ENCODE results near the gene DCPS.
A peak's percentile ranks its signal among the peaks of the same experiment; 100 is the strongest.
"Not testable (repeated sequence)": the region's sequence is repeated elsewhere in the genome, so short reads cannot be mapped to it uniquely, and the experiment has no call there.

The DCPS gene

DNA sequence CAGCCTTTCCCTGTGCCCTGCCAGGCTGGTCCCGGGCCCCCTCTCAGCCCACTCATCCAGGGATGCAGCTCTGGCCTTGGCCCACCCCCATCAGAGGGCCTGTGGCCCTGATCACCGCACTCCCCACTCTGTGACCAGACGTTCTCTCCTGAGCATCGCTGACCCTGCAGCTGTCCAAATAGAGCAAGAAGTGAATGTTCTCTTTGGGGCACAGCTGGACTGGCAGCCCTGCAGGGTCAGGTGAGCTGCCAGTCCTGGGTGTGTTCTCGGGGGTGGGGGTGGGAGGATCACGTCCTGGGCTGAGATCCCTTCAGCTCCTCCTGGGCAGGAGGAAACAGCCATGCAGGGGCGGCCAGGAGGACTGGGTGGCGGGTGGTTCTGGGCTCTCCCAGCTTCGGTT is 60.9 kb downstream of the DCPS start:
- DNase-seq, result not testable (repeated sequence)

DNA sequence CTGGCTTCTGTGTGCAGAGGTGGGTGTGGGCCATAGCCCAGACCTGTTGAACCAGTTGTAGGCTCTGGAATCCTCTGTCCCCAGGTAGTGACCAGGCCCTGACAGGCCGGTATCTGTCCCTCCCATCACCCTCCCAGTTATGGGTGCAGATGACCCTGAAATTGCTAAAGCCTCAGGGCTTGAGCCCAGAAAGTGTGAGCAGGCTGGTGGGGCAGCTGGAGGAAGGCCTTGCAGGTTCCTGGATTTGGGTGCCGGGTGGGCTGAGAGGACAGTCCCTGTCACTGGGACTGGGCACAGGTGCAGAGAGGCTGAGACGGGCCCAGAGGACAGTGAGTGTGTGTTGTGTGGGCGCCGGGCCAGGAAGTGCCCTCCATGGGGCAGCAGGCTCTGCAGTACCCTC is 61.6 kb downstream of the DCPS start:
- DNase-seq, result not testable (repeated sequence)

DNA sequence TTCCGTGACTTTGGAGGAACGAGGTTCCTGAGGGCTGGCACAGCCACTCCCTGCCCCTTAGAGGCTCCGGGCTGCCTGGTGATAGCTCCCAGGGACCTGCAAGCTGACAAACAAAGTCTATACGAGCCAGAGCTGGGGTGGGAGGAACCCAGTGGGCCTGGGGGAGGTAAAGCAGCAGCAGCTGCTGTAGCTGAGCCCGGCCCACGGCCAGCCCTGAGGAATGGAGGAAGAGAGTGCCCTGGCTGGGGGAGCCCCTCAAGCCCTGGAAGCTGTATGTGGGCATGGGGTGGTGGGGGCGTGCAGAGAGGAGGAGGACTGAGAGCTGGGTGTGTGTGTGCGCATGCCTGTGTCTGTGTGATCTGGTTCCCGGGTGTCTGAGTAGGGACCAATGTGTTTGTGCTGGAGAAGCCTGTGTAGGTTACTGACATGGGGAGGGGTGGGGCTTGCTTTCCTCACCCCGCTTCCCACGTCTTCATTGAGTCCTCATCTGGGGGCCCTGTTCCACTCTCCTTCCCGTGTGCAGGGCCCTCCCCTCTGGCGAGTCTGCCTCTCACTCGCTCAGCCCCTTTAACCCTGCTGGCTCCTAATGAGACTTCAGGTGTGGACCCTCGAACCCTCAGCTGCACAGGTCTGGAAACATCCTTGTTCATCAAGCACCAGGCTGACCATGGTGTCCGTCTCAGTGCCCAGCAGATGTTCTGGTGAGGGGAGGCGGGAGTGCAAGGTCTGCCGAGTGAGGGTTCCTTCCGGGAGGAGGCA is 62.4 kb downstream of the DCPS start:
- no peak for DNase-seq

DNA sequence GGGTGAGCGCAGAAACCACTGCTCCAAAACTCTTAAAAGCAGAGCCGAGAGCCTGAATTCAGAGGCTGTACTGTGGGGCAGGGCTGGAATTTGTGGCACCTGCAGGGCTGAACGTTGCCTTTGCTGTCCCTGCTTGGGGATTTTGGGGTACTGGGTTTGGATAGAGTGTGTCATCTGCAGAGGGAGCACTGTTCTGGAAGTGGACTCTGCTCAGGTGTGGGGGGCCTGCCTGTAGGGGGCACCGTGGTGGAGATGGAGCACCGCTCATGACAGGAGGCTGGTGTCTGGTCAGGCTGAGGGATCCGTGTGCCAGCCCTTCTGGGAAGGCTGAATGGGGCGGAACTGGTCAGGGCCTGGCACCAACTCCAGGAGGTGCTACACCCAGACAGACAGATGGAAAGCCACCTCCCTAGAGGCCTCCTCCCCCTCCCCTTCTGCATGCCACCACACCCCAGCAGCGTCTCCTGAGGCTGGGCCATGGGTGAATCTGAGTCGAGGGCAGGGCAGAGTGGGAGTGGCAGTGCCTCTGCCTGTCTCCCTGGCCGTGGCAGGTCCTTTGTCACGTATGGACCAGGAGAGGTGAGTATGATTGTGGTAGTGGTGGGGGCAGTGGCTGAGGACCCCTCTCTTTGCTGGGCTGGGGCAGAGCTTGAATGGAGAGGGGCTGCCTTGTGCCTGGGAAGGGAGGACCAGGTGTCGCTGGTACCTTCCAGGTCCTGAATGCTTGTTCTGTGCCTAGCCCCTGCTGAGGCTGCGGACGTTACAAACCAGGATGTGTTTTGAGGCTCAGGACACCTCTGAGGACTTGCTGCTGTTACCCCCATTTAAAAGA is 63.2 kb downstream of the DCPS start:
- not testable (repeated sequence) for DNase-seq

DNA sequence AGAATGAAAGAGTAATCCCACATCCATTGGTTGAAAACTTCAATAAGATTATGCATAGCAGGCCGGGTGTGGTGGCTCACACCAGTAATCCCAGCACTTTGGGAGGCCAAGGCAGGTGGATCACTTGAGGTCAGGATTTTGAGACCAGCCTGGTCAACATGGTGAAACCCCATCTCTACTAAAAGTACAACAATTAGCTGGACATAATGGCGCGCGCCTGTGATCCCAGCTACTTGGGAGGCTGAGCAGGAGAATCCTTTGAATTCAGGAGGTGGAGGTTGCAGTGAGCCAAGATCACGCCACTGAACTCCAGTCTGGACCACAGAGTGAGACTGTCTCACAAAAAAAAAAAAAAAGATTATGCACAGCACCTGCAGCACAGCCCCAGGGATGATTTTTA is 63.9 kb downstream of the DCPS start:
- DNase-seq, result not testable (repeated sequence)

DNA sequence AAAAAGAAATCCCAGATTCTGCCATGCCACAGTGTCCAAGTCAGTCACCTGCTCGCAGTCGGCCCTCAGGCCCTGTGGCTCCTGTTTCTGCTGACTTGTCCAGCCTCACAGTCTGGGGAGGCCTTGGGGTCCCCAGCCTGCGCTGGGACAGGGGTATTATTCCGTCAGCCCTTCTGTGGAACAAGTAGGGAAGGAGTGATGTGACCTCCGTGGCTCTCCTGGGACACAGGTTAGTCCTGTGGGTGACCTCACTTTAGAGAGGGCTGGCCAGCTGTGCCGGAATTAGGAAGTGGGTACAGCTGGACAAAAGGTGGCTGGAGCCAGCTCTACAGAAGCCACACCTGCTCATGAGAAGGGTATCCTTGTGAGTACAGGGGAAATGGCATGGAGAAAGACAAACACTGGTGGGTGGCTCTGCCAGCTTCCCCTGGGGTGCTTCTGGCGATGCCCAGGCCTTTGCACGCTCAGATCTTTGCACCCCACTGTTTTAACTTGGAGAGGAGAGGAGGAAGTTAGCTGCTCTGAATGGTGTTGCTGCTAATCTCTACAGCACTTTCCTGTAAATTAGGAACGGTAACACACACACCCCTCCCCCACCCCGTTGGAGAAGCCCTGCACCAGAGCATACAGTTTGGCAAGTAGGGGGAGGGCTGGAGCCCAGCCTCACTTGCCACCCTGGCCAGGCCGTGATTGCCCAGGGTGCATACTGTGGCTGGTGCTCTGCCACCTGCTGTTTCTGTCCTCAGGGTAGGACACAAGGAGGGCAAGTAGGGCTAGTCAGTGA is 64.7 kb downstream of the DCPS start:
- DNase-seq, result peak; percentile 60

DNA sequence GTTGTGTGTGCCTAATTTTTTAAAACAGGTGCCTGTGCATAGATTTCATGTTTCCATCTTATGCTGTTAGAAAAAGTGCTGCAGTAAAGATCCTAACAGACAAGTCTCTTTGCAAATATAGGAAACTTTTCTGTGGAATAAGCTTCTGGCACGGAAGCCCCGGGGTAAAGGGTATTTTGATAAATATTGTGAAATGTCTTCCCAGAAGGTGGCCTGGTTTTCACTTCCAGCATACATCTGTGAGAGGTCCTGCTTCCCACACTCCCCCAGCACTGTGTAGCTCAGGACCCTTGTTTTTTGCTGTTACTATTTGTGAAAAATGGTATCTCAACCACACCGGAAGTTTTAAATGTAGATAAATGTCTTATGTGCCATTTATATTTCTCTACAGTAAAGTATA is 66.2 kb downstream of the DCPS start:
- DNase-seq, result no peak

DNA sequence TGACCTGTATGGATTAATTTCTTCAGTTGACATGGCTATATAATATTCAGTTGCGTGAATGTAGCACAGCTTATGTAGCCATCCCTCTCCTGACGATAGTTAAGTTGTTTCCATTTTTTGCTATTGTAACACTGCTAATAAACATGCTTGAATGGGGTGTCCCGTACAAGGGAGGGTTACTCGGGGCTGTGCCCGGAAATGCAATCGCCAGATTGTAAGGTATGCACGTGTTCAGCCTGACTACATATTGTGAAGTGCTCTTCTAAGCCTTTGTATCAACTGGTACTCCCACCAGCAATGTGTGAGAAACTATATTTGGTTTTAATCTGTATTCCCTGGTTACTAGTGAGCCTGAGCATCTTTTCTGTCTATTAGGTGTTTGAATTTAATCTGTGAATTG is 67.7 kb downstream of the DCPS start:
- no peak for DNase-seq

DNA sequence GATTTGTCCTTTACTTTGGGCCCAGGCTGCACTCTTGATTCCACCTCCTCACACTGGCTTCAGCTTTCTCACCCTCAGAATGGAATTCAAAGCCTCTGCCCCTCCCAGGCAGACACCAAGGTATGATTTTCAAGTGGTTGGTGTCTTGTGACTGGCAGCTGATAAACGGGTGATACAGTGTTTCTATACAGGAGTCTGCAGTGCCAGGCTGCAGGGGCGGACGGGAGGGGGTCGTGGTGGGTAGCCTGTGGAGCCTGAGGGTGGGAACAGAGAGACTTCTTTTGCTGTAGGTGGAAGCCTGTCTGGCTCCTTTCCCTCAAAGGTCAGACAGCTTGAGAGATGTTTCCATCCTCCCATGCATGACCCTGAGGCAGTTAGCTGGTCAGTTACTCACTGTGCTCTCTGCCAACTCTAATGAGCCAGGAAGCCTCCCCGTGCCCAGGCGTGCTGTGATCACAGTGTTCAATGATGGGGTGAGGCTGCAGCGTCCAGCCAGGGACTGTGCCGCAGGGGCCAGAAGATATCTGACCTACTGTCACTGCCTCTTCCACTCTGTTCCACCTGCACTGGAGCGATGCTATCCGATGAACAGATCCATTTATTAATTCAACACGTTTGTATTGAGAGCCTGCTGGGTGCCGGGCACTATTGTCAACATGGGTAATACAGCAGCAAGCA is 69.7 kb downstream of the DCPS start:
- not testable (repeated sequence) for DNase-seq

DNA sequence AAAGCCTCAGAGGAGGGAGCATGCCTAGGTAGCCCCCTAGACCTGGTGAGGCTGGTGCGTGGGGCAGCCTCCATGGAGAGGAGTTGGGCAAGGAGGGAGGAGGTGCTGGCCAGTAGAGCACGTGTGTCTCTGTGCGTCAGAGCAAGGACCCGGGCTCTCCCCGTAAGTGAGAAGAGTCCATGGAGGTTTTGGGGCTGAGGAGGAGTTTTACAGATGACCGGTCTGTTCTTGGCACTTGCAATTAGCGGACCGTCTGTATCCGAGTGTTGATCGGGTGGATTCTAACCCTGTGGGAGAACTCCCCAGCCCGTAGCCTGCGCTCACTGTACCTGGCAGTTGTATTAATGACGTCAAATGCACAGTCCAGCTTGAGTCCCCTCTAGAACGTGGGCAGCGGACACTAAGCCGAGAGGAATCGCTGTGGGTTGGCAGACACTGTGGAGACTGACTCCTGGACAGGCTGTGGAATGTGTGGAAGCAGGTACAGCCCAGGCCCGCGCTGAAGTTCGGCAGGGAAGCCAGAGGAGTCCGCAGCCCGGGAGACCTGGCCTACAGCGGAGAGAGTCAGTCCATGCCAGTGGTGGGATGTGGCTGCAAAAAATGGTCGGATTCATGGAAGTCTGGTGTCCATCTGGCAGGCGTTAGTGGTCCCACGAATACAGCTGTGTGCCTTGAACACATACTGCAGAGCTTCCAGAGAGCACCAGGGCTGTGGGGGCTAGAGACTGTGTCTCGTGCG is 70.9 kb downstream of the DCPS start:
- DNase-seq, result not testable (repeated sequence)

DNA sequence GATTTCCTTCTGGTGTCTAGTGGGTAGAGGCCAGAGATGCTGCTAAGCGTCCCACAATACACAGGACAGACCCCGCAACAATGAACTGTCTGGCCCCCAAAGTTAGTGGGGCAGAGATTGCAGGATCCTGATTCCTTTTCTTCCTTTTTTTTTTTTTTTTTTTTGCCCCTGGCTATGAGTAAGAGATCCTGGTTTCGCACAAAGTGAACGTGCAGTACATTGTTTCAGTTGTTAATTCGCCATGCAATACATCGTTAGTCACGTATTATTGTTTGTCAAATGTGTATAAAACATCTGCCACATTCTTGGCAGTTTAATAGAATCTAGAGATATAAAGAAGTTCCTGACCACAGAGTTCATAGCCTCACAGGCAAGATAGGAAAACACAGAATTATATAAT is 71.9 kb downstream of the DCPS start:
- DNase-seq, result no peak

DNA sequence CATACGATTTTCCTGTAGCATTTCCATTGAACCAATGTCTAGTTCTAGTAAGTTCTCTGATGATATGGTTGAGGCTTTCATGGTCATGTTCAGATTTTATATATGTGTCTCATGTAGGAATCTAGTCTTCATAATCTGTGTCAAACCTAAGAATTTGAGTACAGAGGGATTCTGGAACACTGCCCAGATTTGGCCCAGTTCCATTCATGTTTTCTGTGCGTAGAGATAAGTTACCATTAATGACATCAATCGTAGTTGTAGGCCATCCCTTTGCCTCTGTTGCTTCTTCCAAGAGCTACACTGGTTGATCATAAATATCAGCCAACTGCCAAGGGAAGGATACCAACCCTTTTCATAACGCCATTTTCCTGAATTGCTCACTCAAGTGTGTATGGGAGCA is 74.9 kb downstream of the DCPS start:
- no peak for DNase-seq

DNA sequence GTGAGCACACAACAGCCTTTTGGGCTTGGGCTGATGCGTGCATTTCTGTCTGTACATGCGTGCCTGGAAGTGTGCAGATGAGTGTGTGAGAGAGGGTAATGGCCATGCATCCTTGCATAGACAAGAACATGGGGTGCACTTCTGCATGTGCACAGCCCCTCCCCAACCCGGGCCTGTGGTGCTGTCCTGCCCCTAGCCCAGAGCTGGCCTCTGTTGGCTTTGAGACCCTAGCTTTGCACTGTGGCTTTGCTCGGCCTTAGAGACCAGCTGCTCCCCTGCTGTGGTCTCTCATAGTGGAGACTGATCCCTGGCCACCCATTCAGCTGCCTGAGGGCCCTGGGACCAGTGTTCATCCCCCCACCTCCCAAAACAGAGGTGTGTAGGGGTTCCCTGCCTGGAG is 77.0 kb downstream of the DCPS start:
- no peak for DNase-seq

DNA sequence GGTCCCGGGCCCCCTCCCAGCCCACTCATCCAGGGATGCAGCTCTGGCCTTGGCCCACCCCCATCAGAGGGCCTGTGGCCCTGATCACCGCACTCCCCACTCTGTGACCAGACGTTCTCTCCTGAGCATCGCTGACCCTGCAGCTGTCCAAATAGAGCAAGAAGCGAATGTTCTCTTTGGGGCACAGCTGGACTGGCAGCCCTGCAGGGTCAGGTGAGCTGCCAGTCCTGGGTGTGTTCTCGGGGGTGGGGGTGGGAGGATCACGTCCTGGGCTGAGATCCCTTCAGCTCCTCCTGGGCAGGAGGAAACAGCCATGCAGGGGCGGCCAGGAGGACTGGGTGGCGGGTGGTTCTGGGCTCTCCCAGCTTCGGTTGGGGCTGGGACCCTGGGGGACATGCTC is 78.1 kb downstream of the DCPS start:
- not testable (repeated sequence) for DNase-seq

DNA sequence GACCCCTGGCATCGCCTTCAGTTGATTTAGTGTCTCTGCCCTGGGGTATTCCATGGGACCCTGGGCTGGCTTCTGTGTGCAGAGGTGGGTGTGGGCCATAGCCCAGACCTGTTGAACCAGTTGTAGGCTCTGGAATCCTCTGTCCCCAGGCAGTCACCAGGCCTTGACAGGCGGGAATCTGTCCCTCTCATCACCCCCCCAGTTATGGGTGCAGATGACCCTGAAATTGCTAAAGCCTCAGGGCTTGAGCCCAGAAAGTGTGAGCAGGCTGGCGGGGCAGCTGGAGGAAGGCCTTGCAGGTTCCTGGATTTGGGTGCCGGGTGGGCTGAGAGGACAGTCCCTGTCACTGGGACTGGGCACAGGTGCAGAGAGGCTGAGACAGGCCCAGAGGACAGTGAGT is 78.8 kb downstream of the DCPS start:
- not testable (repeated sequence) for DNase-seq

DNA sequence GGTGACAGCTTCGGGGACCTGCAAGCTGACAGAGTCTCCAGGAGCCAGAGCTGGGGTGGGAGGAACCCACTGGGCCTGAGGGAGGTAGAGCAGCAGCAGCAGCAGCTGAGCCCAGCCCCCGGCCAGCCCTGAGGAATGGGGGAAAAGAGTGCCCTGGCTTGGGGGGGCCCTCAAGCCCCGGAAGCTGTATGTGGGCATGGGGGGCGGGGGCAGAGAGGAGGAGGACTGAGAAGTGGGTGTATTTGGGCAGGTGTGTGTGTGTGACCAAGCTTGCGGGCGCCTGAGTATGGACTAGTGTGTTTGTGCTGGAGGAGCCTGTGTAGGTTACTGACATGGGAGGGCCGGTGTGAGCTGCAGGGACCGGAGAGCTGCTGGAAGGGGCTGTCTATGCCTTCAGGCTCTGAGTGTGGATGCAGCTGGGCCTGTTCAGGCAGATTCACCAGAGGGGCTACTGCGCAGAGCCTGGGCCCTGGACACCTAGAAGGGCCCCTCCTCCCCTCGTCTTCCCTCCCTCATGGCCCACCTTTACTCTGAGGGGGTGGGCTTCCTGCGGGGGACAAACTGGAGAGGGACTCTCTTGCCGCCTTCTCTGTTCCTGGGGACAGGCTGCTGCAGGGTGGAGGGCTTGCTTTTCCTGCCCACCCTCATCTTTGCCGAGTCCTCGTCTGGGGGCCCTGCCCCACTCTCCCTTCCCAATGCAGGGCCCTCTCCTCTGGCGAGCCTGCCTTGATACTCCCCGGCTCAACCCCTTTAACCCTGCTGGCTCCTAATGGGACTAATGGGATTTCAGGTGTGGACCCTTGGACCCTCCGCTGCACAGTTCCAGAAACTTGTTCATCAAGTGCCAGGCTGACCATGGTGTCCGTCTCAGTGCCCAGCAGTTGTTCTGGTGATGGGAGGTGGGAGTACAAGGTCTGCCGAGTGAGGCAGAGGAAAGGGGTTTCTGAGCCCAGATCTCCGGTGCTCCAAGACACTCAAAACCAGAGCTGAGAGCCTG is 79.8 kb downstream of the DCPS start:
- DNase-seq, result no peak

DNA sequence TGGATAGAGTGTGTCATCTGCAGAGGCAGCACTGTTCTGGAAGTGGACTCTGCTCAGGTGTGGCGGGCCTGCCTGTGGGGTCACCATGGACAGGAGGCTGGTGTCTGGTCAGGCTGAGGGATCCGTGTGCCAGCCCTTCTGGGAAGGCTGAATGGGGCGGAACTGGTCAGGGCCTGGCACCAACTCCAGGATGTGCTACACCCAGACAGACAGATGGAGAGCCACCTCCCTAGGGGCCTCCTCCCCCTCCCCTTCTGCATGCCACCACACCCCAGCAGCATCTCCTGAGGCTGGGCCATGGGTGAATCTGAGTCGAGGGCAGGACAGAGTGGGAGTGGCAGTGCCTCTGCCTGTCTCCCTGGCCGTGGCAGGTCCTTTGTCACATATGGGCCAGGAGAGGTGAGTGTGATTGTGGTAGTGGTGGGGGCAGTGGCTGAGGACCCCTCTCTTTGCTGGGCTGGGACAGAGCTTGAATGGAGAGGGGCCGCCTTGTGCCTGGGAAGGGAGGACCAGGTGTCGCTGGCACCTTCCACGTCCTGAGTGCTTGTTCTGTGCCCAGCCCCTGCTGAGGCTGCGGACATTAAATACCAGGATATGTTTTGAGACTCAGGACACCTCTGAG is 80.7 kb downstream of the DCPS start:
- DNase-seq, result no peak

DNA sequence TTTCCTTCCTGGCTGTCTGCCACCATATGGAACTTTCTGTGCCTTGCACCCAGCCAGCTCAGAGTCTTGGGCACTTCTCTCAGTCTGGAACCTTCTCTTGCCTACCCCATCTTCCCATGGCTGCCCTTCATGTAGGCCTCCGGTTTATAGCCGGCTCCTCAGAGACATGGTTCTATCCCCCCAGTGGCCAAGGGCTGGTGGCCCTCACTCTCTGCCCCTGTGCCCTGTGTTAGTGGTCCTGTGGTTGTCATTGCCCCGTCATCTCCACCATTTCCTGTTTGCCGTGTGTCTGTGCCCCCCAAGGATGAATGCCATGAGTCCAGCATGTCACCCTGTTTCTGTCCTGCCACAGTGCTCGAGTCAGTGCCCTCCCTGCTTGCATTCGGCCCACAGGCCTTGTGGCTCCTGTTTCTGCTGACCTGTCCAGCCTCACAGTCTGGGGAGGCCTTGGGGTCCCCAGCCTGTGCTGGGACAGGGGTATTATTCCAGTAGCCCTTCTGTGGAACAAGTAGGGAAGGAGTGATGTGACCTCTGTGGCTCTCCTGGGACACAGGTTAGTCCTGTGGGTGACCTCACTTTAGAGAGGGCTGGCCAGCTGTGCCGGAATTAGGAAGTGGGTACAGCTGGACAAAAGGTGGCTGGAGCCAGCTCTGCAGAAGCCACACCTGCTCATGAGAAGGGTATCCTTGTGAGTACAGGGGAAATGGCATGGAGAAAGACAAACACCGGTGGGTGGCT is 82.3 kb downstream of the DCPS start:
- peak; percentile 13 for DNase-seq

DNA sequence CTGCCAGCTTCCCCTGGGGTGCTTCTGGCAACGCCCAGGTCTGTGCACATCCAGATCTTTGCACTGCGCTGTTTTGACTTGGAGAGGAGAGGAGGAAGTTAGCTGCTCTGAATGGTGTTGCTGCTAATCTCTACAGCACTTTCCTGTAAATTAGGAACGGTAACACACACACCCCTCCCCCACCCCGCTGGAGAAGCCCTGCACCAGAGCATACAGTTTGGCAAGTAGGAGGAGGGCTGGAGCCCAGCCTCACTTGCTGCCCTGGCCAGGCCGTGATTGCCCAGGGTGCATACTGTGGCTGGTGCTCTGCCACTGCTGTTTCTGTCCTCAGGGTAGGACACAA is 82.8 kb downstream of the DCPS start:
- peak; percentile 39 for DNase-seq

DNA sequence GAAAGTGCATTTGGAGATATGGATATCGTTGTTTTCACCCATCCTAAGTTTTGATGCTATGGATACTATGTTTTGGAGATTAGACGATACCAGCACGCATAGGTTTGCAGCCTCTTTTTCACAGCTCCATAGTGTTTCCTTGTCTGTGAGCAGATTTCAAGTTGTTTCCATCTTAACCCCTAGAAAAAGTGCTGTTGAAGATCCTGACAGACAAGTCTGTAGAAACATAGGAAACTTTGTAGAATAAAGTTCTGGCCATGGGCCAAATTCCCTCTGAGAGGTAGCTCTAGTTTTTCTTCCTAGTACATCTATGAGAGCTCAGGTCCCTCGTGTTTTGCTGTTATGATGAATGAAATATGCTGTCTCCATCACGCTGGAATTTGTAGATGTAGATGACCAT is 84.0 kb downstream of the DCPS start:
- no peak for DNase-seq
